T-cell (primary cell): ENCODE measurements around the gene PROX2. TPM values are rescaled to one million over a fixed set of nuclear protein-coding genes. Genes with fewer than 3 reads are reported as not detected.

Source experiments
- ATAC-seq, 4 experiments: fragments of 200-7000 bp in 3 of 4; fragments of 150-1000 bp in 1 of 4; cut with Tn5 transposase; replicated peaks in 1 of 4; 1 replicate in 3 of 4; 2 replicates in 1 of 4; pipeline ENCODE4 v1.10.0; 2021; ENCODE audit warnings: moderate library complexity in 3 of 4, mild to moderate bottlenecking in 2 of 4, moderate number of reproducible peaks in 1 of 4
- CTCF ChIA-PET, 2 donors: fragments of 300-600 bp; sonication (Branson Sonifier 250); formaldehyde crosslinking; loops; one replicate each; lab custom pipeline; 2022; ENCODE audit warnings: antibody characterized with exemption in 2 of 2; lab: Charles Lee
- POLR2A ChIA-PET, 2 donors: fragments of 300-600 bp; sonication (Branson Sonifier 250); formaldehyde crosslinking; loops; one replicate each; lab custom pipeline; 2022; ENCODE audit warnings: antibody characterized with exemption in 2 of 2; lab: Charles Lee
- DNase-seq, 35 experiments: peaks; one replicate each; pipeline versions ENCODE4 v3.0.0 to v3.0.0-alpha.2; 2013 to 2023
- H3K27ac ChIP-seq: one replicate; pipeline ENCODE4 v1.5.1; 2013; ENCODE audit warnings: low read length
- H3K27me3 ChIP-seq, 2 experiments: replicated peaks in 1 of 2; 1 replicate in 1 of 2; 2 replicates in 1 of 2; pipeline versions ENCODE4 v1.6.1 to v1.7.0; 2013; ENCODE audit warnings: low read length in 1 of 2, mixed read lengths in 1 of 2; ENCODE audit not compliant: control insufficient read depth in 2 of 2, insufficient read depth in 2 of 2; ENCODE audit errors: extremely low read depth in 1 of 2
- H3K36me3 ChIP-seq, 2 donors: 1 replicate in 1 of 2; 2 replicates in 1 of 2; pipeline versions ENCODE4 v1.6.1 to v1.7.0; 2013; ENCODE audit warnings: low read length in 1 of 2; ENCODE audit not compliant: control insufficient read depth in 2 of 2, insufficient read depth in 1 of 2; ENCODE audit errors: extremely low read depth in 1 of 2
- H3K4me1 ChIP-seq, 2 experiments: 1 replicate in 1 of 2; 2 replicates in 1 of 2; pipeline versions ENCODE4 v1.6.1 to v1.7.0; 2013; ENCODE audit warnings: low read length in 2 of 2, mixed read lengths in 1 of 2; ENCODE audit not compliant: insufficient read depth in 2 of 2, control insufficient read depth in 1 of 2; ENCODE audit errors: extremely low read depth in 1 of 2
- H3K4me3 ChIP-seq, 2 donors: 1 replicate in 1 of 2; 2 replicates in 1 of 2; pipeline versions ENCODE4 v1.5.1 to v1.7.0; 2013; ENCODE audit warnings: mild to moderate bottlenecking in 2 of 2, low read length in 1 of 2, moderate library complexity in 1 of 2; ENCODE audit not compliant: control insufficient read depth in 1 of 2; ENCODE audit errors: extremely low read depth in 1 of 2
- H3K9me3 ChIP-seq: 2 replicates; pipeline ENCODE4 v1.7.0; 2013
- H3K27ac Mint-ChIP-seq, 2 donors: one replicate each; pipeline ENCODE4 v1.8.0; 2020 to 2021; ENCODE audit warnings: mild to moderate bottlenecking in 2 of 2, mixed read lengths in 2 of 2
- H3K27me3 Mint-ChIP-seq, 2 donors: one replicate each; pipeline ENCODE4 v1.8.0; 2021 to 2022; ENCODE audit warnings: mixed read lengths in 2 of 2
- H3K36me3 Mint-ChIP-seq: one replicate; pipeline ENCODE4 v1.8.0; 2021; ENCODE audit warnings: mixed read lengths
- H3K4me1 Mint-ChIP-seq, 3 donors: one replicate each; pipeline ENCODE4 v1.8.0; 2020 to 2022; ENCODE audit warnings: mixed read lengths in 3 of 3, mild to moderate bottlenecking in 1 of 3
- H3K4me3 Mint-ChIP-seq, 3 donors: one replicate each; pipeline ENCODE4 v1.8.0; 2020 to 2022; ENCODE audit warnings: mild to moderate bottlenecking in 3 of 3, mixed read lengths in 3 of 3, moderate library complexity in 3 of 3
- H3K9me3 Mint-ChIP-seq, 3 donors: one replicate each; pipeline ENCODE4 v1.8.0; 2020 to 2022; ENCODE audit warnings: mixed read lengths in 3 of 3
- WGBS: methylation state at CpG from one replicate; pipeline ENCODE4 v1.1.5; 2013; ENCODE audit warnings: missing lambda C conversion rate; ENCODE audit not compliant: insufficient coverage; 5-methylcytosine and 5-hydroxymethylcytosine counted together
- total RNA-seq, 35 experiments: library from RNA in 6 of 35; stranded (reverse) in 6 of 35; fragments of 120-200 nt in 1 of 35; gene quantifications; one replicate each; pipeline versions ENCODE4 v1.2.1 to v1.2.4 and lab custom pipeline; 2013 to 2026

The PROX2 gene
- total RNA-seq, 5 donors from 2014 or later (not counting 1 experiment from before 2014, with no cell fraction given) = 0.10 to 0.12 TPM; not detected in 3

- Histone ChIP-seq H3K9me3 (no peaks in the 10 kb centered on the region), H3K36me3 (peaks cover 6 to 9% of the 10 kb centered on the region in 2 donors), H3K27me3 (no peaks in the 10 kb centered on the region), H3K27ac (peak within 1 kb of the TSS; percentile 89), H3K4me3 (peak within 1 kb of the TSS; percentile 92 to 94), H3K4me1 (peaks cover 15 to 50% of the 10 kb centered on the region in 2 experiments)
- under 1% methylated on average over 45 of the region's 53 CpGs for WGBS
- Mint-ChIP-seq H3K4me1 (peaks cover 65 to 69% (median 67%) of the 10 kb centered on the region in 3 donors), H3K9me3 (no peaks in the 10 kb centered on the region), H3K27me3 (no peaks in the 10 kb centered on the region), H3K36me3 (peaks cover 14% of the 10 kb centered on the region), H3K4me3 (peak within 1 kb of the TSS; percentile 93 to 100 (median 97)), H3K27ac (peak within 1 kb of the TSS; percentile 98)
- CTCF ChIA-PET = interaction anchor here (0.5 to 3.7 kb wide), 8 partner anchors 12 to 123 kb away, joined by 3 to 31 read pairs (median 3); partner anchors contain the start of gene RPS6KL1 (in 1 of the 2)
- POLR2A ChIA-PET = interaction anchor here in 1 of 2 donors (0.6 to 1.7 kb wide), 4 partner anchors 24 to 646 kb away, joined by 3 to 16 read pairs (median 4); partner anchors contain the start of gene RPS6KL1
- peak; percentile 57 to 90 (median 74) for DNase-seq
- peak; percentile 83 to 92 (median 90) for ATAC-seq
Measured at GRCh38 chr14:74881431-74882102, 5.6 kb upstream of the PROX2 start, which contains the start of gene DLST. Gene DLST (plus strand): TSS chr14:74881916. CDS start chr14:74881954, 38 bp downstream.

GRCh38 chr14:74879427-74880182 is 3.7 kb upstream of the PROX2 start:
- whole genome bisulfite sequencing = no CpG with 5 or more reads among the region's 3 CpGs
- DNase-seq (no peak), ATAC-seq (no peak)
- ChIA-PET POLR2A (interaction anchor here (0.6 to 0.7 kb wide), 3 partner anchors 8 to 259 kb away, joined by 3 to 5 read pairs (median 3); no protein-coding TSS in a partner anchor), CTCF (interaction anchor here (0.6 to 5.2 kb wide), 11 partner anchors 8 to 609 kb away, joined by 3 to 41 read pairs (median 5); no protein-coding TSS in a partner anchor)
- Mint-ChIP-seq H3K27ac (peak overlapping the region; percentile 72 to 85), H3K9me3 (no peaks in the 10 kb centered on the region), H3K4me3 (peak overlapping the region; percentile 35 to 93 (median 42)), H3K4me1 (peaks cover 61 to 65% (median 63%) of the 10 kb centered on the region in 3 donors), H3K27me3 (no peaks in the 10 kb centered on the region), H3K36me3 (peaks cover 4% of the 10 kb centered on the region)
- Histone ChIP-seq H3K27me3 (no peaks in the 10 kb centered on the region), H3K36me3 (peaks cover 0 to 2% of the 10 kb centered on the region in 2 donors), H3K4me1 (peaks cover 11 to 49% of the 10 kb centered on the region in 2 experiments), H3K27ac (peak overlapping the region; percentile 34), H3K4me3 (no peak overlapping the region), H3K9me3 (no peaks in the 10 kb centered on the region)

- Mint-ChIP-seq H3K9me3 (no peaks in the 10 kb centered on the region), H3K36me3 (no peaks in the 10 kb centered on the region), H3K4me1 (peaks cover 25 to 29% (median 27%) of the 10 kb centered on the region in 3 donors), H3K27me3 (no peaks in the 10 kb centered on the region), H3K4me3 (peak overlapping the region in 1 of 3 donors; percentile 33), H3K27ac (peak overlapping the region in 1 of 2 donors; percentile 87)
- no peak for DNase-seq
- Histone ChIP-seq H3K27me3 (no peaks in the 10 kb centered on the region), H3K4me1 (peaks cover 0 to 15% of the 10 kb centered on the region in 2 experiments), H3K4me3 (no peak overlapping the region), H3K36me3 (no peaks in the 10 kb centered on the region), H3K27ac (no peak overlapping the region), H3K9me3 (no peaks in the 10 kb centered on the region)
- CTCF ChIA-PET = interaction anchor here (0.9 to 5.2 kb wide), 3 partner anchors 11 to 26 kb away, joined by 3 to 41 read pairs (median 4); no protein-coding TSS in a partner anchor
- ATAC-seq = no peak
- no CpG with 5 or more reads among the region's 5 CpGs for WGBS
- POLR2A ChIA-PET = interaction anchor here in 1 of 2 donors (0.6 to 0.7 kb wide), 2 partner anchors 35 to 207 kb away, joined by 3 read pairs; no protein-coding TSS in a partner anchor
Measured at GRCh38 chr14:74875204-74875603, 741 bp downstream of the PROX2 start.

- Histone ChIP-seq H3K4me3 (no peak overlapping the region), H3K9me3 (no peaks in the 10 kb centered on the region), H3K36me3 (no peaks in the 10 kb centered on the region), H3K4me1 (peaks cover 9 to 27% of the 10 kb centered on the region in 2 experiments), H3K27me3 (no peaks in the 10 kb centered on the region), H3K27ac (no peak overlapping the region)
- 100% methylated on average over 1 of the region's 4 CpGs for WGBS
- H3K9me3 Mint-ChIP-seq = no peaks in the 10 kb centered on the region
- H3K4me3 Mint-ChIP-seq = no peak overlapping the region
- H3K27me3 Mint-ChIP-seq = no peaks in the 10 kb centered on the region
- POLR2A ChIA-PET = interaction anchor here in 1 of 2 donors (0.5 to 0.7 kb wide), 2 partner anchors 8 to 18 kb away, joined by 3 to 8 read pairs; no protein-coding TSS in a partner anchor
- ATAC-seq = no peak
- H3K27ac Mint-ChIP-seq = no peak overlapping the region
- peaks cover 29 to 31% (median 29%) of the 10 kb centered on the region in 3 donors for H3K4me1 Mint-ChIP-seq
- DNase-seq = no peak
- no peaks in the 10 kb centered on the region for H3K36me3 Mint-ChIP-seq
- CTCF ChIA-PET = interaction anchor here (0.5 to 2.4 kb wide), 7 partner anchors 8 to 34 kb away, joined by 3 to 8 read pairs (median 3); no protein-coding TSS in a partner anchor
Measured at GRCh38 chr14:74871819-74872218, 4.1 kb downstream of the PROX2 start.

- Mint-ChIP-seq H3K9me3 (no peaks in the 10 kb centered on the region), H3K36me3 (no peaks in the 10 kb centered on the region), H3K4me1 (peaks cover 21 to 23% (median 22%) of the 10 kb centered on the region in 3 donors), H3K4me3 (no peak overlapping the region), H3K27ac (peak overlapping the region in 1 of 2 donors; percentile 40), H3K27me3 (no peaks in the 10 kb centered on the region)
- H3K9me3 ChIP-seq = no peaks in the 10 kb centered on the region
- H3K4me1 ChIP-seq = peaks cover 11 to 13% of the 10 kb centered on the region in 2 experiments
- no peak for ATAC-seq
- WGBS = 93% methylated on average over 3 of the region's 8 CpGs
- H3K4me3 ChIP-seq = no peak overlapping the region
- ChIA-PET POLR2A (interaction anchor here in 1 of 2 donors (0.7 kb wide), 1 partner anchor 365 kb away, joined by 5 read pairs; no protein-coding TSS in a partner anchor), CTCF (interaction anchor here (0.7 to 3.0 kb wide), 5 partner anchors 8 to 37 kb away, joined by 5 to 12 read pairs (median 11); no protein-coding TSS in a partner anchor)
- DNase-seq = no peak
- no peaks in the 10 kb centered on the region for H3K27me3 ChIP-seq
- H3K36me3 ChIP-seq = no peaks in the 10 kb centered on the region
- no peak overlapping the region for H3K27ac ChIP-seq
Measured at GRCh38 chr14:74868739-74869138, 7.2 kb downstream of the PROX2 start.
